Measurements from ENCODE around the gene IL25.

DNA sequence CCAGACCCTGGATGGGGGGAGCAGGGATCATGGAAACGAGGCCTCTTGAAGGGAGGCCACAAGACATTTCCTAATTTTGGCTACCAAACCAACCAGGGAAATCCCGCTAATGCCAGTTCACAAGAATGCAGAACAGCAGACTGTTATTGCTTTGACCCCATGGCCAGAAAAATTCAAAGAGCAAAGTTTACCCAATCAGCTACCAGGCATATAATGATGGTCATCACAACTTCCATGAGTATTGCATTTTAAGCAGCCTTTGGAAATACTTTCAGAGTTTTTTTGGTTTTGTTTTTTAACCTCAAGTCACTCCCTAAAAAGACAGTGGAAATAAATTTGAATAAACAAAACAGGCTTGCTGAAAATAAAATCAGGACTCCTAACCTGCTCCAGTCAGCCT, at the start of gene IL25:
- TF ChIP-seq FOXM1 (IDR thresholded peaks at IDR 0.05; ENCODE audit: borderline replicate concordance, low read depth) (no peak), RAD21 (IDR thresholded peaks at IDR 0.05; ENCODE audit: low read depth) (no peak), TCF12 (IDR thresholded peaks at IDR 0.05; ENCODE audit: low read depth) (no peak), YY1 (IDR thresholded peaks at IDR 0.05; ENCODE audit: low read depth) (no peak), EGR1 (IDR thresholded peaks at IDR 0.05) (no peak), TAF1 (IDR thresholded peaks at IDR 0.05; ENCODE audit: low read depth) (no peak), CEBPB (IDR thresholded peaks at IDR 0.05) (no peak)
- TF ChIP-seq, protein P1, sequence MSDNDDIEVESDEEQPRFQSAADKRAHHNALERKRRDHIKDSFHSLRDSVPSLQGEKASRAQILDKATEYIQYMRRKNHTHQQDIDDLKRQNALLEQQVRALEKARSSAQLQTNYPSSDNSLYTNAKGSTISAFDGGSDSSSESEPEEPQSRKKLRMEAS (IDR thresholded peaks at IDR 0.05) = no peak
- TF ChIP-seq, protein P2, sequence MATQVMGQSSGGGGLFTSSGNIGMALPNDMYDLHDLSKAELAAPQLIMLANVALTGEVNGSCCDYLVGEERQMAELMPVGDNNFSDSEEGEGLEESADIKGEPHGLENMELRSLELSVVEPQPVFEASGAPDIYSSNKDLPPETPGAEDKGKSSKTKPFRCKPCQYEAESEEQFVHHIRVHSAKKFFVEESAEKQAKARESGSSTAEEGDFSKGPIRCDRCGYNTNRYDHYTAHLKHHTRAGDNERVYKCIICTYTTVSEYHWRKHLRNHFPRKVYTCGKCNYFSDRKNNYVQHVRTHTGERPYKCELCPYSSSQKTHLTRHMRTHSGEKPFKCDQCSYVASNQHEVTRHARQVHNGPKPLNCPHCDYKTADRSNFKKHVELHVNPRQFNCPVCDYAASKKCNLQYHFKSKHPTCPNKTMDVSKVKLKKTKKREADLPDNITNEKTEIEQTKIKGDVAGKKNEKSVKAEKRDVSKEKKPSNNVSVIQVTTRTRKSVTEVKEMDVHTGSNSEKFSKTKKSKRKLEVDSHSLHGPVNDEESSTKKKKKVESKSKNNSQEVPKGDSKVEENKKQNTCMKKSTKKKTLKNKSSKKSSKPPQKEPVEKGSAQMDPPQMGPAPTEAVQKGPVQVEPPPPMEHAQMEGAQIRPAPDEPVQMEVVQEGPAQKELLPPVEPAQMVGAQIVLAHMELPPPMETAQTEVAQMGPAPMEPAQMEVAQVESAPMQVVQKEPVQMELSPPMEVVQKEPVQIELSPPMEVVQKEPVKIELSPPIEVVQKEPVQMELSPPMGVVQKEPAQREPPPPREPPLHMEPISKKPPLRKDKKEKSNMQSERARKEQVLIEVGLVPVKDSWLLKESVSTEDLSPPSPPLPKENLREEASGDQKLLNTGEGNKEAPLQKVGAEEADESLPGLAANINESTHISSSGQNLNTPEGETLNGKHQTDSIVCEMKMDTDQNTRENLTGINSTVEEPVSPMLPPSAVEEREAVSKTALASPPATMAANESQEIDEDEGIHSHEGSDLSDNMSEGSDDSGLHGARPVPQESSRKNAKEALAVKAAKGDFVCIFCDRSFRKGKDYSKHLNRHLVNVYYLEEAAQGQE (IDR thresholded peaks at IDR 0.05; ENCODE audit: low read depth) = no peak
- TF ChIP-seq, protein P3, sequence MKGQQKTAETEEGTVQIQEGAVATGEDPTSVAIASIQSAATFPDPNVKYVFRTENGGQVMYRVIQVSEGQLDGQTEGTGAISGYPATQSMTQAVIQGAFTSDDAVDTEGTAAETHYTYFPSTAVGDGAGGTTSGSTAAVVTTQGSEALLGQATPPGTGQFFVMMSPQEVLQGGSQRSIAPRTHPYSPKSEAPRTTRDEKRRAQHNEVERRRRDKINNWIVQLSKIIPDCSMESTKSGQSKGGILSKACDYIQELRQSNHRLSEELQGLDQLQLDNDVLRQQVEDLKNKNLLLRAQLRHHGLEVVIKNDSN (IDR thresholded peaks at IDR 0.05) = no peak
